Measurements from ENCODE around the gene CDK5RAP1.
"Not testable (repeated sequence)": the region's sequence is repeated elsewhere in the genome, so short reads cannot be mapped to it uniquely, and the experiment has no call there.

CDK5RAP1 gene

GRCh38 chr20:33400812-33401183, 521 bp downstream of the CDK5RAP1 start:
- no peak for DNase-seq (ENCODE audit: extremely low read depth, low read depth)
- H3K4me3 ChIP-seq (replicated peaks; ENCODE audit: low read depth, low read length) = peak overlapping the region; percentile 97
- TF ChIP-seq, protein P1, sequence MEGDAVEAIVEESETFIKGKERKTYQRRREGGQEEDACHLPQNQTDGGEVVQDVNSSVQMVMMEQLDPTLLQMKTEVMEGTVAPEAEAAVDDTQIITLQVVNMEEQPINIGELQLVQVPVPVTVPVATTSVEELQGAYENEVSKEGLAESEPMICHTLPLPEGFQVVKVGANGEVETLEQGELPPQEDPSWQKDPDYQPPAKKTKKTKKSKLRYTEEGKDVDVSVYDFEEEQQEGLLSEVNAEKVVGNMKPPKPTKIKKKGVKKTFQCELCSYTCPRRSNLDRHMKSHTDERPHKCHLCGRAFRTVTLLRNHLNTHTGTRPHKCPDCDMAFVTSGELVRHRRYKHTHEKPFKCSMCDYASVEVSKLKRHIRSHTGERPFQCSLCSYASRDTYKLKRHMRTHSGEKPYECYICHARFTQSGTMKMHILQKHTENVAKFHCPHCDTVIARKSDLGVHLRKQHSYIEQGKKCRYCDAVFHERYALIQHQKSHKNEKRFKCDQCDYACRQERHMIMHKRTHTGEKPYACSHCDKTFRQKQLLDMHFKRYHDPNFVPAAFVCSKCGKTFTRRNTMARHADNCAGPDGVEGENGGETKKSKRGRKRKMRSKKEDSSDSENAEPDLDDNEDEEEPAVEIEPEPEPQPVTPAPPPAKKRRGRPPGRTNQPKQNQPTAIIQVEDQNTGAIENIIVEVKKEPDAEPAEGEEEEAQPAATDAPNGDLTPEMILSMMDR (IDR thresholded peaks at IDR 0.05; ENCODE audit: low read depth, low read length, missing control alignments) = peak; percentile 3

DNA sequence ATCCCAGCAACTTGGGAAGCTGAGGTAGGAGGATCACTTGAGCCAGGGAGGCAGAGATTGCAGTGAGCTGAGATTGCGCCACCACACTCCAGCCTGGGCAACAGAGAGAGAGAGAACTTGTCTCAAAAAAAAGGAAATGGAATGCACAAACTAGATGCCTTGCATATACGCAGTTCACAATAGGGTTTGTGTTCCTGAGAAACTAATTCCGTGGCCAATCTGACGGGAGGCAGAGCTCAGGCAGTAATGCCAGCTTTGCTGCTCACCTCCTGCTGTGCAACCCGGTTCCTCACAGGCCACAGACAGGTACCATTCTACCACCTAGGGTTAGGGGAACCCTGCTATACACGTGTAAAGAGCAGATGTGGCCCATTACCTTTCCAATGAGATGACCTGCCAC, 1.4 kb downstream of the CDK5RAP1 start:
- peak overlapping the region; percentile 97 for H3K4me3 ChIP-seq (replicated peaks; ENCODE audit: low read depth, low read length)
- no peak for DNase-seq (ENCODE audit: extremely low read depth, low read depth)
- TF ChIP-seq, protein P1 (IDR thresholded peaks at IDR 0.05; ENCODE audit: low read depth, low read length, missing control alignments) = no peak

- DNase-seq (ENCODE audit: extremely low read depth, low read depth) = no peak
- no peak overlapping the region for H3K4me3 ChIP-seq (replicated peaks; ENCODE audit: low read depth, low read length)
Measured at GRCh38 chr20:33394718-33395117, 6.6 kb downstream of the CDK5RAP1 start.

DNA sequence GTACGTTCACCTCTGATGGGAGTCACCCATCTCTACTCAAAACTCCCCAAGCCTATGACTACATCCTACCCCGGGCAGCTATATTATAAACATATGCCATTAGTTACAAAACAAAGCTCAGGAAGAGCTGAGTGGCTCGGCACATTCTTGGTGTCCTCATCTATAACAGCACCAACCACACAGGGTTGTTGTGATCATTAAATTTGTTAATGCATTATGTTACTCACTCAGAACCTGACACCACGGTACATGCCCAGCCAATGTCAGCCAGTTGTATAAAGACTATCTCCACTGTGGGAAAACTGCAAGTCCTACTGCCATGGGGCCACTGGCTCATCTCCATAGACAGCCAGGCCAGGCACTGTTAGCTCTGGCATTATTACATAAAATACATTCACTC, 7.7 kb downstream of the CDK5RAP1 start:
- H3K4me3 ChIP-seq (replicated peaks; ENCODE audit: low read depth, low read length) = no peak overlapping the region
- TF ChIP-seq, protein P1 (IDR thresholded peaks at IDR 0.05; ENCODE audit: low read depth, low read length, missing control alignments) = no peak
- DNase-seq (ENCODE audit: extremely low read depth, low read depth) = no peak

More at GRCh38 chr20:33394718-33395117, 6.6 kb downstream of the CDK5RAP1 start:
- TF ChIP-seq, protein P1 (IDR thresholded peaks at IDR 0.05; ENCODE audit: low read depth, low read length, missing control alignments) = peak; percentile 5

DNA sequence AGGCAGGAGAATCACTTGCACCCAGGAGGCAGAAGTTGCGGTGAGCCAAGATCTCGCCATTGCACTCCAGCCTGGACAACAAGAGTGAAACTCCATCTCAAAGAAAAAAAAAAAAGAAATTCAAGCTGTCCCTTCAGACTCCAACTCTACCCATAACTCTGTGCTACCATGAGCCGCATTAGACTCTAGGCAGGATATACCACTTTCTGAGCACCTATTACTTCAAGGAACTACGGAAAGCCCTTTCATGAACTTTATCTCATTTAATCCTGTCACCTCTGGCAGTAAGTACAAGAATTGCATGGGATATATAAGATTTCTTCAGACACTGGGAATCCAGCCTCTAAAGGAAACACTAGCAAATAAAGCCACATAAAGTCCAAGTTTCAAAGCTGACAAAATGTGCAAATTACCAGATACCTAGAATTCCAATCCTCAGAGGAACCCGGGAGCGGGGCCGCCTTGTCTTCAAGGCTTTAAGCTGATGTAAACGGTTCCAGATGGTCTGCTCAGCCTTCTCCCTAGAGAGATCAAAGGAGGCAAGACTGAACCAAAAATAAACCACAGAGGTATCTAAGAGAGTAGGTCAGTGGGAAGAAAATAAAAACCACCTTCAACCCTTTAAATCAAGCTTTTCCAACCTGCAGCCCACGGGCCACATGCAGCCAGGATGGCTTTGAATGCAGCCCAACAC, 9.4 kb downstream of the CDK5RAP1 start:
- DNase-seq (ENCODE audit: extremely low read depth, low read depth) = peak; percentile 73
- TF ChIP-seq, protein P1 (IDR thresholded peaks at IDR 0.05; ENCODE audit: low read depth, low read length, missing control alignments) = no peak
- H3K4me3 ChIP-seq (replicated peaks; ENCODE audit: low read depth, low read length) = no peak overlapping the region

- DNase-seq (ENCODE audit: extremely low read depth, low read depth); H3K4me3 ChIP-seq (replicated peaks; ENCODE audit: low read depth, low read length): not testable (repeated sequence)
Measured at GRCh38 chr20:33389326-33389725, 12.0 kb downstream of the CDK5RAP1 start.

- H3K4me3 ChIP-seq (replicated peaks; ENCODE audit: low read depth, low read length) = no peak overlapping the region
- TF ChIP-seq, protein P1 (IDR thresholded peaks at IDR 0.05; ENCODE audit: low read depth, low read length, missing control alignments) = no peak
- DNase-seq (ENCODE audit: extremely low read depth, low read depth) = no peak
Measured at GRCh38 chr20:33388268-33388667, 13.1 kb downstream of the CDK5RAP1 start.
